GM10266 (cell line): ENCODE measurements around the gene SH3RF1.
"Not testable (repeated sequence)": the region's sequence is repeated elsewhere in the genome, so short reads cannot be mapped to it uniquely, and the experiment has no call there.

Experiments
- DNase-seq: peaks from one replicate; pipeline ENCODE4 v3.0.0; 2012; ENCODE audit errors: extremely low spot score
- TF ChIP-seq, protein P1 (sequence below): IDR thresholded peaks from 2 replicates; pipeline ENCODE4 v1.5.1; 2012; ENCODE audit warnings: mild to moderate bottlenecking, low read depth; ENCODE audit not compliant: control insufficient read depth, insufficient read depth; ENCODE audit errors: missing control alignments

The SH3RF1 gene

DNA sequence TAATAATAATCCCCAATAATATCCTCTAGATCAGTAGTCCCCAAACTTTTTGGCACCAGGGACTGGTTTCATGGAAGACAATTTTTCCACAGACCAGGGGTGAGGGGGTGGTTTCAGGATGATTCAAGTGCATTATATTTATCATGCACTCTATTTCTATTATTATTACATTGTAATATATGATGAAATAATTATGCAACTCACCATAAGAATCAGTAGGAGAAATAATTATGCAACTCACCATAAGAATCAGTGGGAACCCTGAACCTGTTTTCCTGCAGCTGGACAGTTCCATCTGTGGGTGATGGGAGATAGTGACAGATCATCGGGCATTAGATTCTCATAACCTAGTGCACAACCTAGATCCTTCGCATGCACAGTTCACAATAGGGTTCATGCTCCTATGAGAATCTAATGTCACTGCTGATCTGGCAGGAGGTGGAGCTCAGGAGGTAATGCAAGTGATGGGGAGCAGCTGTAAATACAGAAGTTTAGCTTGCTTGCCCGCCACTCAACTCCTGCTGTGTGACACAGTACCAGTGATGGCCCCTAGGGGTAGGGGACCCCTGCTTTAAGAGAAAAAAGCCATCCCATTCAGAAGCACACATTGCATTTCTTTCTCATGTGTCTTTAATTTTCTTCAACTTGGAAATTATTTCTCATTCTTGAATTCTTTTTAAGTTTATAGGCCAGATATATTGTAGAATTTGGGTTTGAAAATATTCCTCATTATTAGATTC lies 16.0 kb upstream of the SH3RF1 start:
- TF ChIP-seq, protein P1, sequence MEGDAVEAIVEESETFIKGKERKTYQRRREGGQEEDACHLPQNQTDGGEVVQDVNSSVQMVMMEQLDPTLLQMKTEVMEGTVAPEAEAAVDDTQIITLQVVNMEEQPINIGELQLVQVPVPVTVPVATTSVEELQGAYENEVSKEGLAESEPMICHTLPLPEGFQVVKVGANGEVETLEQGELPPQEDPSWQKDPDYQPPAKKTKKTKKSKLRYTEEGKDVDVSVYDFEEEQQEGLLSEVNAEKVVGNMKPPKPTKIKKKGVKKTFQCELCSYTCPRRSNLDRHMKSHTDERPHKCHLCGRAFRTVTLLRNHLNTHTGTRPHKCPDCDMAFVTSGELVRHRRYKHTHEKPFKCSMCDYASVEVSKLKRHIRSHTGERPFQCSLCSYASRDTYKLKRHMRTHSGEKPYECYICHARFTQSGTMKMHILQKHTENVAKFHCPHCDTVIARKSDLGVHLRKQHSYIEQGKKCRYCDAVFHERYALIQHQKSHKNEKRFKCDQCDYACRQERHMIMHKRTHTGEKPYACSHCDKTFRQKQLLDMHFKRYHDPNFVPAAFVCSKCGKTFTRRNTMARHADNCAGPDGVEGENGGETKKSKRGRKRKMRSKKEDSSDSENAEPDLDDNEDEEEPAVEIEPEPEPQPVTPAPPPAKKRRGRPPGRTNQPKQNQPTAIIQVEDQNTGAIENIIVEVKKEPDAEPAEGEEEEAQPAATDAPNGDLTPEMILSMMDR, result no peak
- DNase-seq, result no peak

- DNase-seq, result no peak
- TF ChIP-seq, protein P1, result no peak
Measured at GRCh38 chr4:169283114-169283509, 12.4 kb upstream of the SH3RF1 start.

DNA sequence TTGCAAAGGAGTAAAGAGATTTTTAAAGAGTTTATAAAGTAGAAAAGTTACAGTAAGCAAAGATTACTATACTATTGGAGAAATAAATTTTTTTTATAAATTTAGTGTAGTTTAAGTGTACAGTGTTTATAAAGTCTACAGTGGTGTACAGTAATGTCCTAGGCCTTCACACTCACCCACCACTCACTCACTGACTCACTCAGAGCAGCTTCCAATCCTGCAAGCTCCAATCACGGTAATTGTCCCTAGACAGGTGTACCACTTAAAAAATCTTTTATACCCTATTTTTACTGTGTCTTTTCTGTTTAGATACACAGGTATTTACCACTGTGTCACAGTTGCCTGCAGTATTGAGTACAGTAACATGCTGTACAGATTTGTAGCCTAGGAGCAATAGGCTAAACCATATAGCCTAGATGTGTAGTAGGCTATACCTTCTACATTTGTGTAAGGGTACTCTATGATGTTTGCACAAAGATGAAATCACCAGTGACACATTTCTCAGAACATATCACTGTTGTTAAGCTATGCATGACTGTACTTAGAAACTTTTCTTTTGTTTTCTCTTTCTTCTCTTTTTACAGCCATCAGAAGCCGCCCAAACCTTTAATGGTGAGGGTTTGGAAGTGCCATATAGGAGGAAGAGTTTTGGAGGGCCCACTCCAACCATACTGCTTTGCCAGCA lies 11.8 kb upstream of the SH3RF1 start:
- DNase-seq, result no peak
- TF ChIP-seq, protein P1, result no peak

GRCh38 chr4:169279108-169279507 lies 8.4 kb upstream of the SH3RF1 start:
- DNase-seq, result no peak
- TF ChIP-seq, protein P1, result no peak

GRCh38 chr4:169278624-169279023 lies 7.9 kb upstream of the SH3RF1 start:
- DNase-seq, result no peak
- TF ChIP-seq, protein P1, result no peak

DNA sequence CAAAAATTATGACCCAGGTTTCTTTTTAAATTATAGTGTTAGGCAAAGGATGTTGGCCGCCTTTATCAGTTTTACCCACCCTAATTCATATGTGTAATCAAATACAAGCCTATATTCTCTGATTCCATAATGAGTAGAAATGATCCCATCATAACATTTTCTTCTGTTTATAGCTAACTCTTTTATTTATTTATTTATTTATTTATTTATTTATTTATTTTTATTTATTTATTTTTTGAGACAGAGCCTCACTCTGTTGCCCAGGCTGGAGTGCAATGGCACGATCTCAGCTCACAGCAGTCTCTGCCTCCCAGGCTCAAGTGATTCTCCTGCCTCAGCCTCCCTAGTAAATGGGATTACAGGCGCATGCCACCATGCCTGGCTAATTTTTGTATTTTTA lies 7.1 kb upstream of the SH3RF1 start:
- not testable (repeated sequence) for DNase-seq

DNA sequence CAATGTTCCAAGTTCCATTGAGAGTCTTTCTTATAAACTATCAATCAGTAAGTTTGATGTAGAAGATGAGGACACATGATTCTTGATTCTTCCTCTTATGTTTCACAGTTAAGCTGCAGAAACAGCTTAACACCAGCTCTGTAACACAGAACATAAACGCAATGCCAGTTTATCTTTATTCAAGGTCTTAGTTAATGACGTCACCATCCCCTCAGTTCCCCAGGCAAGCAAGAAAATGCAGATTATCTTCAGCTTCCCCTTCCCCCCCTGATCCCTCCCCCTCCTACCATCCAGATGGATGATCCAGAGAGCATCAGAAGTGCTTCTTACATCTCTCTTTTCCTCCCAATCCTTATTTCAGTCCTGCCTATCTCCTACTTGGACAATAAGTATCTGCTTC lies 4.4 kb upstream of the SH3RF1 start:
- no peak for DNase-seq
- TF ChIP-seq, protein P1, result no peak
